ENCODE data around the gene PGC. TPM values are rescaled to one million over a fixed set of nuclear protein-coding genes. Genes with fewer than 3 reads are reported as not detected.

Gene PGC
- total RNA-seq, 1 donor from 2014 or later, result not detected

Other genes with a start within 250 kb of the PGC start
- gene FOXP4, start 201.0 kb downstream of the PGC start, total RNA-seq, result 5.0 and 5.6 TPM in 2 replicates
- not detected in 2 replicates for gene MDFI, start 108.9 kb downstream of the PGC start, total RNA-seq
- 7.8 and 9.7 TPM in 2 replicates for gene TFEB, start 11.8 kb downstream of the PGC start, total RNA-seq
- 3.8 and 6.1 TPM in 2 replicates for gene FRS3, start 32.5 kb upstream of the PGC start, total RNA-seq
- not detected in 2 replicates for gene PRICKLE4, start 33.4 kb upstream of the PGC start, total RNA-seq
- 209 and 212 TPM in 2 replicates for gene TOMM6, start 40.3 kb upstream of the PGC start, total RNA-seq
- gene USP49, start 148.0 kb upstream of the PGC start, total RNA-seq, result 7.1 and 7.3 TPM in 2 replicates
- 19.4 and 24.1 TPM in 2 replicates for gene MED20, start 173.7 kb upstream of the PGC start, total RNA-seq
- gene BYSL, start 174.1 kb upstream of the PGC start, total RNA-seq, result 38.5 and 39.5 TPM in 2 replicates
- 462 and 476 TPM in 2 replicates for gene CCND3, start 194.4 kb upstream of the PGC start, total RNA-seq

All from T-helper 2 cell treated with Interferon-gamma antibody and Interleukin-4, amounts not matched to agents 100 ng/mL and 5 ng/mL, for 36 hours (primary cell).